GM13977 (cell line): Measurements from ENCODE around the gene HBG2.
"Not testable (repeated sequence)": the region's sequence is repeated elsewhere in the genome, so short reads cannot be mapped to it uniquely, and the experiment has no call there.

Experiments used
- DNase-seq: peaks from one replicate; pipeline ENCODE4 v3.0.0; 2012; ENCODE audit warnings: low spot score
- in situ Hi-C: fragments of 300-500 bp; cut with MboI; formaldehyde crosslinking; loops from one replicate; pipeline ENCODE4 v1.12.0; 2022; ENCODE audit warnings: low sequenced_read_pairs, low pct_unique_long_range_greater_than_20kb, mixed read lengths, inconsistent platforms; ENCODE audit not compliant: unreplicated experiment
- TF ChIP-seq, protein P1 (sequence below): IDR thresholded peaks from 2 replicates; pipeline ENCODE4 v1.5.1; 2012; ENCODE audit warnings: mild to moderate bottlenecking, control low read depth; ENCODE audit not compliant: insufficient read depth; ENCODE audit errors: extremely low read depth, missing control alignments

Gene HBG2

DNA sequence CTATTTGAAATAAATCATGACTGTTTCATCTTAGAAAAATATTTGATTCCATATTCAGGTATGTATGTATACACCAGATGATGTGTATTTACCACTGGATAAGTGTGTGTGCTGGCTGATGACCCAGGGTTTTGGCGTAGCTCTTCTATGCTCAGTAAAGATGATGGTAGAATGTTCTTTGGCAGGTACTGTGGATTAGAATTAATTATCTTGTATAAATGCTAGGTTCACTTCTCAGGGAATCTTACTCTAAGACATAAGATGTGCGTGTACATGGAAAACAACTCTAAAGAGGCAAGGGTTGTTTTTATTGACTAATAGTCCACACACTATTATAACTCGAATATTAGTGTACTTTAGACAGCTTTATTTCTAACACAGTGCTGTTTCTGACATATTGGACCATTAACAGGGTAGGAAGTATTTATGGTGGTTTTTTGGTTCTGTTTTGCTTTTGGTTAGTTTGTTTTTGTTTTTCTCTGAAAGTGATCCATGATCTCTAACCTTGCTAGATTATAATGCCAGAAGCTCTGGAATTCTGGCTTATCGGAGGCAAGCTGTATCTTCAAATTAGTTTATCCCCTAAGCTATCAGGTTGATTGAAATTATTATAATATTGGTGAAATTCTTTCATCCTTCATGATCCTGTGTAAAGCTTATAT lies 3.9 kb downstream of the HBG2 start:
- in situ Hi-C loops = no loop called here
- TF ChIP-seq, protein P1, sequence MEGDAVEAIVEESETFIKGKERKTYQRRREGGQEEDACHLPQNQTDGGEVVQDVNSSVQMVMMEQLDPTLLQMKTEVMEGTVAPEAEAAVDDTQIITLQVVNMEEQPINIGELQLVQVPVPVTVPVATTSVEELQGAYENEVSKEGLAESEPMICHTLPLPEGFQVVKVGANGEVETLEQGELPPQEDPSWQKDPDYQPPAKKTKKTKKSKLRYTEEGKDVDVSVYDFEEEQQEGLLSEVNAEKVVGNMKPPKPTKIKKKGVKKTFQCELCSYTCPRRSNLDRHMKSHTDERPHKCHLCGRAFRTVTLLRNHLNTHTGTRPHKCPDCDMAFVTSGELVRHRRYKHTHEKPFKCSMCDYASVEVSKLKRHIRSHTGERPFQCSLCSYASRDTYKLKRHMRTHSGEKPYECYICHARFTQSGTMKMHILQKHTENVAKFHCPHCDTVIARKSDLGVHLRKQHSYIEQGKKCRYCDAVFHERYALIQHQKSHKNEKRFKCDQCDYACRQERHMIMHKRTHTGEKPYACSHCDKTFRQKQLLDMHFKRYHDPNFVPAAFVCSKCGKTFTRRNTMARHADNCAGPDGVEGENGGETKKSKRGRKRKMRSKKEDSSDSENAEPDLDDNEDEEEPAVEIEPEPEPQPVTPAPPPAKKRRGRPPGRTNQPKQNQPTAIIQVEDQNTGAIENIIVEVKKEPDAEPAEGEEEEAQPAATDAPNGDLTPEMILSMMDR = no peak
- DNase-seq = no peak

DNA sequence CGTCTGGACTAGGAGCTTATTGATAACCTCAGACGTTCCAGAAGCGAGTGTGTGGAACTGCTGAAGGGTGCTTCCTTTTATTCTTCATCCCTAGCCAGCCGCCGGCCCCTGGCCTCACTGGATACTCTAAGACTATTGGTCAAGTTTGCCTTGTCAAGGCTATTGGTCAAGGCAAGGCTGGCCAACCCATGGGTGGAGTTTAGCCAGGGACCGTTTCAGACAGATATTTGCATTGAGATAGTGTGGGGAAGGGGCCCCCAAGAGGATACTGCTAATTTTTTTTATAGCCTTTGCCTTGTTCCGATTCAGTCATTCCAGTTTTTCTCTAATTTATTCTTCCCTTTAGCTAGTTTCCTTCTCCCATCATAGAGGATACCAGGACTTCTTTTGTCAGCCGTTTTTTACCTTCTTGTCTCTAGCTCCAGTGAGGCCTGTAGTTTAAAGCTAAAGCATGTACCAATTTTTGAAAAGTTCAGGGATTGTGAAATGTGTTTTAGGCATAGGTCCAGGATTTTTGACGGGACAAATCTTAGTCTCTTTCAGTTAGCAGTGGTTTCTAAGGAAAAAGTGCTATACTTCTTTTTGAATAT lies 4.7 kb downstream of the HBG2 start, which contains the start of gene HBG1:
Gene HBG1 (minus strand): TSS at position 51 of the 590 bp plus-strand sequence. CDS start 53 bp downstream, outside the sequence.
- in situ Hi-C loops, DNase-seq: not testable (repeated sequence)

DNA sequence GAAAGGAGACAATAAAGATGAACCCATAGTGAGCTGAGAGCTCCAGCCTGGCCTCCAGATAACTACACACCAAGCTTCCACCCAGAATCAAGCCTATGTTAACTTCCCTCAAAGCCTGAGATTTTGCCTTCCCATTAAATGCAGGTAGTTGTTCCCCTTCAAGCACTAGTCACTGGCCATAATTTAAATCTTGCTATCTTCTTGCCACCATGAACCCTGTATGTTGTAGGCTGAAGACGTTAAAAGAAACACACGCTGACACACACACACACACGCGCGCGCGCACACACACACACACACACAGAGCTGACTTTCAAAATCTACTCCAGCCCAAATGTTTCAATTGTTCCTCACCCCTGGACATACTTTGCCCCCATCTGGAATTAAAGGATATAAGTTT lies 6.1 kb downstream of the HBG2 start:
- in situ Hi-C loops, DNase-seq: not testable (repeated sequence)

DNA sequence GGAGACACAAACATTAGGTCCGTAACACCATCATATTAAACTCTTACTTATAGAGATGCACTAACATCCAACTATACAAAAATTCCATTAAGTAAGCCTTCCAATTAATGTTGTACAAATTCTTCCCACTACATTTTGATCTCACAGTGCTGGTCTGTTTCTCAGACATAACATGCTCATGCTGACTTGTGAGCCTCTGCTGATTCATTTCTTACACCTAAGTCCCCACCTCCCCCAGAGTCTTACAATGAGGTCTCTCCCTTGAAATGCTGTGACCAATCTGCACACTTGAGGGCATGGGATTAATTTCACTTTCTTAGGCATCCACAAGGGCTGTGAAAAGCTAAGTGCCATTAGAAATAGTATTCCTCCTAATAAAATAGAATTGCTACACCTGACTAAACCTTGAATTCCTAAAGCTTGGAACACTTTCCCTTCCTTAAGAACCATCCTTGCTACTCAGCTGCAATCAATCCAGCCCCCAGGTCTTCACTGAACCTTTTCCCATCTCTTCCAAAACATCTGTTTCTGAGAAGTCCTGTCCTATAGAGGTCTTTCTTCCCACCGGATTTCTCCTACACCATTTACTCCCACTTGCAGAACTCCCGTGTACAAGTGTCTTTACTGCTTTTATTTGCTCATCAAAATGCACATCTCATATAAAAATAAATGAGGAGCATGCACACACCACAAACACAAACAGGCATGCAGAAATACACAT lies 6.9 kb downstream of the HBG2 start:
- in situ Hi-C loops = no loop called here
- TF ChIP-seq, protein P1 = no peak

DNA sequence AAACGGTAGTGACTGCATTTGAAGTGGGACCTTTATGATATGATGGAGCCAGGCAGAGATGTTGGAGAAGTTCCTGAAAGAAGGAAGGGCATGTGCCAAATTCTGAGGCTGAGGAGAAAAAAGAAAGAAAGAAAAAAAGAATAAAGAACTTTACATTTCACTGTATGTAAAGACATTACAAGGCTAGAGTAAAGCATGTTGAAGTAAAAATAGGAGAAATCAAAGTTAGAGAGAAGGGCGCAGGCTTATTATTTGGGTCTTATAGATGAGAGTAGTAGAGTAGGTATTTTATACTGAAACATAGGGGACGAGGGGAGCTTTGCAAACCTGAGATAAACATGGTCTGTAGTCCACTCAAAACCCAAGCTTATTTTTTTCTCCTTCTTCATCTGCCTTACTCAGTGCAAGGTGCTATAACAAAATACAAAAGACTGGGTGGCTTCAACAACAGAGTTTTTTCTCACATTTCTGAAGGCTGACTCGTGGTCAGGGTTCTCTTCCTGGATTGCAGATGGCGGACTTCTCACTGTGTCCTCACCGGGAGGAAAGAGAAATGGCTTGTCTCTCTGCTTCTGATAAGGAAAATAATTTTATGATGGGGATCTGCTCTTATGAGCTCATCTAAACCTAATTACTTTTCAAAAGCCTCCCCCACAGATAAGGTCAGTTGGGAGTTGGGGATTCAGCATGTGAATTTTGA lies 7.7 kb downstream of the HBG2 start:
- no peak for DNase-seq
- in situ Hi-C loops = no loop called here
- TF ChIP-seq, protein P1 = no peak

More for the DNA sequence above, 6.9 kb downstream of the HBG2 start:
- DNase-seq = no peak

DNA sequence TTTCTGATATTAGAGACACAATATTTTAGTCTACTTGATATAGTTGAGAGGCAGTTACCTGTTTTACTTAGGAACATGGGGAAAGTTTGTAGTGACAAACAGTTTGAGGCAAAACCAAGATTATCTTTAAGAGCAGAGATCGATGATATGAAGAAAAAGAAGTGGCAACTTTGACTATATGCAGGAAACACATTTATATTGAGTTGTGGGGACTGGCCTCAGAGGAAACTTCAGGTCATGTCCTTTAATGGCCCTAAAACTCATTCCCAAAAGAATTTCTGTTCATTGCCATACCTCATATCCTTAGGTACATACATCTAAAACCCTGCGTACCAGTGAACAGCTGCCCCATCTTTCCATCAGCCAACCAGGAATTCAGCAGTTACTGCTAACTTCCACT lies 9.4 kb downstream of the HBG2 start:
- in situ Hi-C loops = no loop called here
- TF ChIP-seq, protein P1 = no peak

DNA sequence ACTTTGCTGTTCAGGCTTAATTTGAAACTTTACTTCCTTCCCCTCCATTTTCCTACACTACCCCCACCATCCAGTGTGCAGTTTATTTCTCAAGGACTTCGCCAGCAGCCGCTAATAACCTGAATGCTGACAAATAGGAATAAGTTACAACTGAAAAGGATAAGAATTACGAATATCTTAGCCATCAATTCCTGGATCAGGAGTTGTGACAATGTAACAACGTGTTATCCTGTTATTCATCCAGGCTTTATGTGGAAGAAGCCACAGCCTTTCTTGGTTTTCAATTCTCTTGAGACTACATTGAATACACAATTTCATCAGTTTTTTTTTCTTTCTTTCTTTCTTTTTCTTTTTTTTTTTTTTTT lies 10.8 kb downstream of the HBG2 start:
- in situ Hi-C loops = no loop called here
- TF ChIP-seq, protein P1 = no peak
- DNase-seq = no peak

More for the DNA sequence above, 9.4 kb downstream of the HBG2 start:
- DNase-seq = no peak
